Measurements from ENCODE around the gene PRDM16. TPM values are rescaled to one million over a fixed set of nuclear protein-coding genes. Genes with fewer than 3 reads are reported as not detected.

PRDM16 gene
- total and polyA plus RNA-seq, 2 of the 13 experiments (the other 11 are each of a cell fraction or from before 2014, with no cell fraction given) = 0.15 to 0.81 TPM

DNA sequence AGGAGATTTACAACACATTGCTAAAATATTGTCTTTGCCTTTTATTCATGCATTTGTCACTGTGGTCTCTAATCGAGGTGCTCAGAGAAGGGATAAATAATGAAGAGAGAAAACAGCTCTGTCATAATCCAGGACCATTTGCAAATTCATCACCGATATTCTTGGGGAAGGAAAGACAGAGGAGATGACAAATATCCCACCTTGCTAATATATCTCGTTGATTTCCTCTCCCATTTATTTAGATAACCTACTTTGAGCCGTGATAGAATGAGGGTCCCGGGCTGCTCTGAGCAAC is 86.9 kb downstream of the PRDM16 start:
- intact Hi-C loops (cut with micrococcal nuclease; ENCODE audit: unreplicated experiment) = no loop called here

More for the DNA sequence above, 86.9 kb downstream of the PRDM16 start:
- H3K4me2 ChIP-seq (ENCODE audit: low read depth, low read length) = no peak overlapping the region
- H3K36me3 ChIP-seq (replicated peaks in 1 of 2; ENCODE audit: control insufficient read depth in 1 of 2, insufficient read depth in 2 of 2, low read length in 2 of 2) = no peaks in the 10 kb centered on the region
- DNase-seq (ENCODE audit: low spot score) (no peak), FAIRE-seq (no peak), ATAC-seq (no peak)
- no peaks in the 10 kb centered on the region for H3K27me3 ChIP-seq (ENCODE audit: control insufficient read depth in 1 of 2, insufficient read depth in 2 of 2, low read length in 2 of 2)
- in situ Hi-C loops (cut with HindIII; ENCODE audit: extremely low pct_ligation_motif_present, low pct_unique_long_range_greater_than_20kb) = no loop called here
- POLR2A ChIA-PET = no interaction called here
- H3K27ac ChIP-seq (ENCODE audit: extremely low read length, insufficient read depth, low read length) = no peak overlapping the region
- no peaks in the 10 kb centered on the region for H3K9me3 ChIP-seq (ENCODE audit: low read length)
- H3K4me3 ChIP-seq (replicated peaks in 1 of 3; ENCODE audit: insufficient read depth in 1 of 3, low read depth in 2 of 3, low read length in 3 of 3) = no peak overlapping the region
- CTCF ChIA-PET (ENCODE audit: low intra/inter-chr PET ratio, low total read pairs) = no interaction called here
- H3K79me2 ChIP-seq (ENCODE audit: insufficient read depth, low read length) = no peaks in the 10 kb centered on the region
- TF ChIP-seq SMC3 (IDR thresholded peaks at IDR 0.05; ENCODE audit: low read length) = no peak
- TF ChIP-seq ZNF598 (CRISPR knock-in tag; IDR thresholded peaks at IDR 0.05; ENCODE audit: borderline replicate concordance) = no peak
- TF ChIP-seq ZBTB10 (CRISPR knock-in tag; IDR thresholded peaks at IDR 0.05; ENCODE audit: borderline replicate concordance) = no peak
- no peak for TF ChIP-seq KLF16 (CRISPR knock-in tag; IDR thresholded peaks at IDR 0.05)
- no peak for TF ChIP-seq ZNF3 (CRISPR knock-in tag; IDR thresholded peaks at IDR 0.05)
- no peak for TF ChIP-seq ZNF841 (CRISPR knock-in tag; IDR thresholded peaks at IDR 0.05; ENCODE audit: borderline replicate concordance)
- no peak for TF ChIP-seq FLYWCH1 (CRISPR knock-in tag; IDR thresholded peaks at IDR 0.05)
- no peak for TF ChIP-seq SIN3B (IDR thresholded peaks at IDR 0.05; ENCODE audit: low read length)
- TF ChIP-seq ZNF251 (CRISPR knock-in tag; IDR thresholded peaks at IDR 0.05) = no peak
- TF ChIP-seq, protein P1, sequence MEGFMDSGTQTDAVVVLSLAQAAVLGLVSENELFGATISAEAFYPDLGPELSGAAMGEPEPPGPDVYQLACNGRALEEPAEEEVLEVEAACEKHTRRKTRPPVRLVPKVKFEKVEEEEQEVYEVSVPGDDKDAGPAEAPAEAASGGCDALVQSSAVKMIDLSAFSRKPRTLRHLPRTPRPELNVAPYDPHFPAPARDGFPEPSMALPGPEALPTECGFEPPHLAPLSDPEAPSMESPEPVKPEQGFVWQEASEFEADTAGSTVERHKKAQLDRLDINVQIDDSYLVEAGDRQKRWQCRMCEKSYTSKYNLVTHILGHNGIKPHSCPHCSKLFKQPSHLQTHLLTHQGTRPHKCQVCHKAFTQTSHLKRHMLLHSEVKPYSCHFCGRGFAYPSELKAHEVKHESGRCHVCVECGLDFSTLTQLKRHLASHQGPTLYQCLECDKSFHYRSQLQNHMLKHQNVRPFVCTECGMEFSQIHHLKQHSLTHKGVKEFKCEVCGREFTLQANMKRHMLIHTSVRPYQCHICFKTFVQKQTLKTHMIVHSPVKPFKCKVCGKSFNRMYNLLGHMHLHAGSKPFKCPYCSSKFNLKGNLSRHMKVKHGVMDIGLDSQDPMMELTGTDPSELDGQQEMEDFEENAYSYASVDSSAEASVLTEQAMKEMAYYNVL (CRISPR knock-in tag; IDR thresholded peaks at IDR 0.05; ENCODE audit: borderline replicate concordance) = no peak
- 40% methylated on average over 5 of the region's 5 CpGs for WGBS (ENCODE audit: low lambda C conversion rate)
- 0 out of 2 replicates have a peak, but pooled peaks cover 3% of the 10 kb centered on the region for H4K20me1 ChIP-seq (ENCODE audit: insufficient read depth, low read length)
- no peaks in the 10 kb centered on the region for H3K4me1 ChIP-seq (ENCODE audit: insufficient read depth, low read length)
- no peak overlapping the region for H2AFZ ChIP-seq (ENCODE audit: low read length)
- BruUV-seq (replicated peaks) = no TSS peak
- no peak overlapping the region for H3K9ac ChIP-seq (ENCODE audit: insufficient read depth, low read depth, low read length)
